ENCODE measurements around the gene DVL2. TPM values are rescaled to one million over a fixed set of nuclear protein-coding genes. Genes with fewer than 3 reads are reported as not detected.
A peak's percentile ranks its signal among the peaks of the same experiment; 100 is the strongest.

Gene DVL2
- total and polyA plus RNA-seq, 2 of the 13 experiments (the other 11 are each of a cell fraction or from before 2014, with no cell fraction given), result 5.7 to 38.2 TPM

DNA sequence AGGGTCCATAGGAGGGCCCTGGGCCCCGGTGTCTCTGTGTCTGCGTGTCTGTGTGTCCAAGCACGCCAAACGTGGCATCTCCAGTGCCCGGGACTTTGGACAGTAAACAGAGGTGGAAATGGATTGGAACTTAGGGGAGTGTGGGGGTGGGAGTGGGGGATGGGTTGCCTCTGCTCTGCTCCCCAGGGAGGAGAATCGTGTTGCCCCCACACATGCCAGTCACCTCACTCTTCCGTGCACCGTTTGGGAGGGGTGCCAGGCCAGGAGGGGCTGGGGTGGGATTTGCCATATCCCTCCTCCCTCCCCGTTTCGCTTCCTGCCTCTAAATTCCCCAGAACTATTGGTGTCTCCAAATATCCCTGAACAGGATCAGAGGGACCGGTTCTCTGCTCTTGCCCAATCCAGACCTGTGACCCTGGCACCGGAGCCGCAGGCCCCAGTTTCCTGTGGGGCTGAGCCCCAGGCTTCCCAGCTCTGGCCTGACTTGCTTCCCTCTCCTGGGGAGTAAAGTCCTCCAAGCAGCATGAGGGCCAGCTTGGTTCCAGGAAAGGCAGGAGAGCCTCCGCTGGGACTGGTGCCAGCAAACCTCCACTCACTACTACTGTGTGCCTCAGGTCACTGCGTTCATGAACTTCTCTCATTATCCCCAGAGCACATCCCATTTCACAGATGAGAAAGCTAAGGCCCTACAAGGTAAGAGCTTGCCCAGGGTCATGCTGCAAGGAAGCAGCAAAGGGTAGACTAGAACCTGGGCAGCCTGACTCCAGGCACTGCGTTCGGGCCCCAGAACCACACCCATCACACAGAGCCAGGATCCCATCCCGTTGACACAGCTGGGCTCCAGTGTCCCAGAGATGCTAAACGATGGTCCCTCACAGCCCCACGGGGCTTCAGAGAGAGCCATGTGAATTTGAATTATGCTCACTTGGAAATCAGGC is 54.7 kb downstream of the DVL2 start, which contains the start of gene ASGR1 (continued):
- no peak; the same call in 1 of the 2 replicates for TF ChIP-seq MEIS1 (CRISPR knock-in tag; IDR thresholded peaks at IDR 0.05; ENCODE audit: borderline replicate concordance)
- 0 out of 2 replicates have a peak, but pooled peaks have one; percentile 72 for TF ChIP-seq TSC22D2 (CRISPR knock-in tag; IDR thresholded peaks at IDR 0.05; ENCODE audit: borderline replicate concordance)
- peak; percentile 66; the same call in 1 of the 2 replicates for TF ChIP-seq MIER2 (CRISPR knock-in tag; IDR thresholded peaks at IDR 0.05)
- TF ChIP-seq, protein P1, sequence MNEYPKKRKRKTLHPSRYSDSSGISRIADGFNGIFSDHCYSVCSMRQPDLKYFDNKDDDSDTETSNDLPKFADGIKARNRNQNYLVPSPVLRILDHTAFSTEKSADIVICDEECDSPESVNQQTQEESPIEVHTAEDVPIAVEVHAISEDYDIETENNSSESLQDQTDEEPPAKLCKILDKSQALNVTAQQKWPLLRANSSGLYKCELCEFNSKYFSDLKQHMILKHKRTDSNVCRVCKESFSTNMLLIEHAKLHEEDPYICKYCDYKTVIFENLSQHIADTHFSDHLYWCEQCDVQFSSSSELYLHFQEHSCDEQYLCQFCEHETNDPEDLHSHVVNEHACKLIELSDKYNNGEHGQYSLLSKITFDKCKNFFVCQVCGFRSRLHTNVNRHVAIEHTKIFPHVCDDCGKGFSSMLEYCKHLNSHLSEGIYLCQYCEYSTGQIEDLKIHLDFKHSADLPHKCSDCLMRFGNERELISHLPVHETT (CRISPR knock-in tag; conservative IDR thresholded peaks at IDR 0.05), result peak; percentile 68
- TF ChIP-seq KLF9 (CRISPR knock-in tag; IDR thresholded peaks at IDR 0.05; ENCODE audit: low read depth), result peak; percentile 52; the same call in 1 of the 2 replicates
- TF ChIP-seq, protein P2, sequence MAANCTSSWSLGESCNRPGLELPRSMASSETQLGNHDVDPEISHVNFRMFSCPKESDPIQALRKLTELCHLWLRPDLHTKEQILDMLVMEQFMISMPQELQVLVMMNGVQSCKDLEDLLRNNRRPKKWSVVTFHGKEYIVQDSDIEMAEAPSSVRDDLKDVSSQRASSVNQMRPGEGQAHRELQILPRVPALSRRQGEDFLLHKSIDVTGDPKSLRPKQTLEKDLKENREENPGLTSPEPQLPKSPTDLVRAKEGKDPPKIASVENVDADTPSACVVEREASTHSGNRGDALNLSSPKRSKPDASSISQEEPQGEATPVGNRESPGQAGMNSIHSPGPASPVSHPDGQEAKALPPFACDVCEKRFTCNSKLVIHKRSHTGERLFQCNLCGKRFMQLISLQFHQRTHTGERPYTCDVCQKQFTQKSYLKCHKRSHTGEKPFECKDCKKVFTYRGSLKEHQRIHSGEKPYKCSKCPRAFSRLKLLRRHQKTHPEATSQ (CRISPR knock-in tag; IDR thresholded peaks at IDR 0.05; ENCODE audit: borderline replicate concordance), result no peak
- peak; percentile 89; the same call in 1 of the 2 replicates for TF ChIP-seq ZNF235 (CRISPR knock-in tag; IDR thresholded peaks at IDR 0.05; ENCODE audit: borderline replicate concordance)
- TF ChIP-seq FOXJ3 (CRISPR knock-in tag; IDR thresholded peaks at IDR 0.05; ENCODE audit: borderline replicate concordance), result no peak
- TF ChIP-seq ZNF574 (CRISPR knock-in tag; IDR thresholded peaks at IDR 0.05), result peak; percentile 89
- TF ChIP-seq NFKB2 (CRISPR knock-in tag; IDR thresholded peaks at IDR 0.05; ENCODE audit: borderline replicate concordance), result no peak
- TF ChIP-seq BHLHE40 (IDR thresholded peaks at IDR 0.05; ENCODE audit: low read length), result no peak
- TF ChIP-seq ZSCAN20 (CRISPR knock-in tag; IDR thresholded peaks at IDR 0.05; ENCODE audit: borderline replicate concordance), result no peak
- no peak; the same call in 1 of the 2 replicates for TF ChIP-seq ZNF296 (CRISPR knock-in tag; conservative IDR thresholded peaks at IDR 0.05)
- TF ChIP-seq, protein P3, sequence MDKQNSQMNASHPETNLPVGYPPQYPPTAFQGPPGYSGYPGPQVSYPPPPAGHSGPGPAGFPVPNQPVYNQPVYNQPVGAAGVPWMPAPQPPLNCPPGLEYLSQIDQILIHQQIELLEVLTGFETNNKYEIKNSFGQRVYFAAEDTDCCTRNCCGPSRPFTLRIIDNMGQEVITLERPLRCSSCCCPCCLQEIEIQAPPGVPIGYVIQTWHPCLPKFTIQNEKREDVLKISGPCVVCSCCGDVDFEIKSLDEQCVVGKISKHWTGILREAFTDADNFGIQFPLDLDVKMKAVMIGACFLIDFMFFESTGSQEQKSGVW (CRISPR knock-in tag; IDR thresholded peaks at IDR 0.05; ENCODE audit: borderline replicate concordance), result no peak
- TF ChIP-seq ZNF691 (CRISPR knock-in tag; IDR thresholded peaks at IDR 0.05; ENCODE audit: borderline replicate concordance, low read depth), result peak; percentile 30; the same call in 1 of the 2 replicates
- TF ChIP-seq ZNF720 (CRISPR knock-in tag; IDR thresholded peaks at IDR 0.05), result no peak
- peak; percentile 27; the same call in 1 of the 2 replicates for TF ChIP-seq ZNF598 (CRISPR knock-in tag; IDR thresholded peaks at IDR 0.05; ENCODE audit: borderline replicate concordance)
- TF ChIP-seq, protein P4, sequence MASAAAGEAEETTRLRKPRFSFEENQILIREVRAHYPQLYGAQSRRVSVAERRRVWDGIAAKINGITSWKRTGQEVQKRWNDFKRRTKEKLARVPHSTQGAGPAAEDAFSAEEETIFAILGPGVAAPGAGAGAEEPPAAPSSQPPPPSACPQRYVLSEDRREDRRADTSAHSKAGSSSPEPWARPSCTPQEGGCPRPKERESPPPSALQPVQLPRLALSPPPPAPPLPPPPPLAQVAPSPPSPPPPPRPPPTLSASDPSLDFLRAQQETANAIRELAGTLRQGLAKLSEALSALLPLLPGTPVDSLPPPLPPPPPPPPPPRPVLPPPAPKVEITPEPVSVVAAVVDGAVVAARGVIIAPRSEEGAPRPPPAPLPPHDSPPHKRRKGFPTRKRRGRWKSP (CRISPR knock-in tag; IDR thresholded peaks at IDR 0.05), result no peak

All from HepG2 (cell line).